WI38 (cell line): ENCODE measurements around the gene COL15A1.

Experiments
- H3K4me3 ChIP-seq: 2 replicates; pipeline ENCODE4 v1.5.1; 2011; ENCODE audit warnings: low read depth, mild to moderate bottlenecking, control low read depth, low read length
- CTCF ChIP-seq: IDR thresholded peaks from 2 replicates; pipeline ENCODE4 v1.5.1; 2012; ENCODE audit warnings: low read depth, mild to moderate bottlenecking, control low read depth, low read length

The COL15A1 gene

GRCh38 chr9:99072040-99072394, 128.3 kb downstream of the COL15A1 start:
- no peak overlapping the region for H3K4me3 ChIP-seq
- no peak for TF ChIP-seq CTCF

- H3K4me3 ChIP-seq, result no peak overlapping the region
- no peak for TF ChIP-seq CTCF
Measured at GRCh38 chr9:99073347-99073746, 129.6 kb downstream of the COL15A1 start.

GRCh38 chr9:99073985-99074901, 130.5 kb downstream of the COL15A1 start:
- no peak overlapping the region for H3K4me3 ChIP-seq
- no peak for TF ChIP-seq CTCF

GRCh38 chr9:99074902-99075245, 131.2 kb downstream of the COL15A1 start:
- no peak overlapping the region for H3K4me3 ChIP-seq
- TF ChIP-seq CTCF, result no peak

GRCh38 chr9:99075246-99075912, 131.7 kb downstream of the COL15A1 start:
- H3K4me3 ChIP-seq, result no peak overlapping the region
- no peak for TF ChIP-seq CTCF

- no peak overlapping the region for H3K4me3 ChIP-seq
- TF ChIP-seq CTCF, result no peak
Measured at GRCh38 chr9:99076030-99076429, 132.3 kb downstream of the COL15A1 start.
